HepG2 (cell line): Measurements from ENCODE around the gene DOCK10. TPM values are rescaled to one million over a fixed set of nuclear protein-coding genes. Genes with fewer than 3 reads are reported as not detected.

Experiments used
- ATAC-seq: fragments of 200-7000 bp; cut with Tn5 transposase; 3 replicates; pipeline ENCODE4 v1.9.1; 2020; ENCODE audit warnings: mild to moderate bottlenecking, moderate library complexity
- BruUV-seq: library from RNA; stranded (reverse); fragments of 400-500 nt; replicated peaks from 2 replicates; lab custom pipeline; 2021; lab: Mats Ljungman, UMichigan
- CTCF ChIA-PET: fragments of 300-600 bp; formaldehyde crosslinking; extraction: SDS; loops from one replicate; lab custom pipeline; 2021; ENCODE audit warnings: low total read pairs, inconsistent platforms, low intra/inter-chr PET ratio; lab: Yijun Ruan, JAX
- POLR2A ChIA-PET: fragments of 350-600 bp; sonication (Branson Sonifier 250); formaldehyde crosslinking; loops from one replicate; lab custom pipeline; 2020; ENCODE audit warnings: antibody characterized with exemption, inconsistent platforms; lab: Yijun Ruan, JAX
- DNase-seq: peaks from one replicate; pipeline ENCODE4 v3.0.0-alpha.2; 2015; ENCODE audit warnings: low spot score
- FAIRE-seq: peaks from 3 replicates; lab custom pipeline; 2011; peaks lifted over from hg19 to GRCh38; lab: Jason Lieb, UNC
- H2AFZ ChIP-seq: one replicate; pipeline ENCODE4 v1.6.1; 2011; ENCODE audit warnings: low read length, inconsistent platforms
- H3K27ac ChIP-seq: fragments of 300-600 bp; 3 replicates; pipeline ENCODE4 v1.8.0; 2011; ENCODE audit warnings: mixed run types, mild to moderate bottlenecking, mixed read lengths, low read length, inconsistent platforms; ENCODE audit not compliant: insufficient read depth; ENCODE audit errors: extremely low read length
- H3K27me3 ChIP-seq, 2 experiments: fragments of 200-600 bp in 1 of 2; 2 replicates in 1 of 2; 3 replicates in 1 of 2; pipeline versions ENCODE4 v1.6.0 to v1.8.0; 2011; ENCODE audit warnings: low read length in 2 of 2, mild to moderate bottlenecking in 2 of 2, moderate library complexity in 2 of 2, inconsistent platforms in 1 of 2; ENCODE audit not compliant: insufficient read depth in 2 of 2, control insufficient read depth in 1 of 2
- H3K36me3 ChIP-seq, 2 experiments: fragments of 200-600 bp in 1 of 2; replicated peaks in 1 of 2; 2 replicates in 1 of 2; 3 replicates in 1 of 2; pipeline versions ENCODE4 v1.5.1 to v1.8.0; 2011; ENCODE audit warnings: low read length in 2 of 2, inconsistent platforms in 1 of 2; ENCODE audit not compliant: insufficient read depth in 2 of 2, control insufficient read depth in 1 of 2
- H3K4me1 ChIP-seq: 2 replicates; pipeline ENCODE4 v1.5.1; 2012; ENCODE audit warnings: low read length, inconsistent platforms; ENCODE audit not compliant: insufficient read depth
- H3K4me2 ChIP-seq: 2 replicates; pipeline ENCODE4 v1.6.0; 2011; ENCODE audit warnings: low read depth, low read length, inconsistent platforms
- H3K4me3 ChIP-seq, 3 experiments: fragments of 200-600 bp in 1 of 3; sonication (generic), shearing (Covaris generic) in 1 of 3; replicated peaks in 1 of 3; 2 replicates each; pipeline ENCODE4 v1.5.1; 2011 to 2016; ENCODE audit warnings: low read length in 3 of 3, inconsistent platforms in 2 of 3, low read depth in 2 of 3, mild to moderate bottlenecking in 2 of 3, control low read depth in 1 of 3, mixed read lengths in 1 of 3; ENCODE audit not compliant: insufficient read depth in 1 of 3
- H3K79me2 ChIP-seq: one replicate; pipeline ENCODE4 v1.6.1; 2011; ENCODE audit warnings: low read length, inconsistent platforms; ENCODE audit not compliant: insufficient read depth
- H3K9ac ChIP-seq: 2 replicates; pipeline ENCODE4 v1.6.0; 2011; ENCODE audit warnings: mild to moderate bottlenecking, low read depth, low read length, inconsistent platforms; ENCODE audit not compliant: insufficient read depth
- H3K9me3 ChIP-seq: 2 replicates; pipeline ENCODE4 v1.5.1; 2012; ENCODE audit warnings: mild to moderate bottlenecking, low read length
- H4K20me1 ChIP-seq: 2 replicates; pipeline ENCODE4 v1.6.0; 2011; ENCODE audit warnings: inconsistent platforms, mild to moderate bottlenecking, low read length, moderate library complexity; ENCODE audit not compliant: insufficient read depth
- CBFB ChIP-seq: sonication (generic); formaldehyde crosslinking; IDR thresholded peaks from 2 replicates; pipeline ENCODE4 v1.4.0; 2020; ENCODE audit warnings: missing genetic modification reagents
- JDP2 ChIP-seq: sonication (generic); formaldehyde crosslinking; IDR thresholded peaks from 2 replicates; pipeline ENCODE4 v1.8.1; 2022; ENCODE audit warnings: missing genetic modification reagents, borderline replicate concordance
- NFIB ChIP-seq: sonication (generic); formaldehyde crosslinking; IDR thresholded peaks from 2 replicates; pipeline ENCODE4 v1.9.0; 2021; ENCODE audit warnings: missing genetic modification reagents, mild to moderate bottlenecking, borderline replicate concordance
- RCOR2 ChIP-seq: IDR thresholded peaks from 2 replicates; pipeline ENCODE4 v1.6.1; 2016; ENCODE audit warnings: missing biosample characterization, missing genetic modification reagents
- UBTF ChIP-seq: sonication (generic); formaldehyde crosslinking; IDR thresholded peaks from 2 replicates; pipeline ENCODE4 v1.4.0; 2020; ENCODE audit warnings: mild to moderate bottlenecking, missing genetic modification reagents
- ZBTB14 ChIP-seq: sonication (generic); formaldehyde crosslinking; IDR thresholded peaks from 2 replicates; pipeline ENCODE4 v1.4.0; 2020; ENCODE audit warnings: missing genetic modification reagents
- ZFP37 ChIP-seq: sonication (generic); formaldehyde crosslinking; IDR thresholded peaks from 2 replicates; pipeline ENCODE4 v1.4.0; 2020; ENCODE audit warnings: missing genetic modification reagents, borderline replicate concordance
- ZMAT3 ChIP-seq: sonication (generic); formaldehyde crosslinking; conservative IDR thresholded peaks from 2 replicates; pipeline ENCODE4 v1.7.0; 2021; ENCODE audit warnings: missing genetic modification reagents
- ZNF224 ChIP-seq: sonication (generic); formaldehyde crosslinking; IDR thresholded peaks from 2 replicates; pipeline ENCODE4 v1.5.0; 2020; ENCODE audit warnings: mild to moderate bottlenecking, missing genetic modification reagents
- ZNF556 ChIP-seq: sonication (generic); formaldehyde crosslinking; IDR thresholded peaks from 2 replicates; pipeline ENCODE4 v1.4.0; 2020; ENCODE audit warnings: mild to moderate bottlenecking, missing genetic modification reagents, borderline replicate concordance
- WGBS: methylation state at CpG from one replicate; pipeline ENCODE4 v1.1.6; 2017; ENCODE audit warnings: low lambda C conversion rate; 5-methylcytosine and 5-hydroxymethylcytosine counted together
- in situ Hi-C: cut with HindIII; loops from 2 replicates; pipeline ENCODE4 v1.10.0; 2017; ENCODE audit warnings: low pct_unique_long_range_greater_than_20kb; ENCODE audit not compliant: extremely low pct_ligation_motif_present
- intact Hi-C: fragments of 100-400 bp; cut with micrococcal nuclease; formaldehyde crosslinking; loops from one replicate; pipeline ENCODE4 v1.10.0; 2022; ENCODE audit not compliant: unreplicated experiment
- polyA plus RNA-seq, 8 experiments: library from polyadenylated mRNA; depleted of rRNA in 3 of 8; stranded (reverse) in 7 of 8; unstranded in 1 of 8; fragments of >200 nt; fragmentation: Illumina TruSeq in 4 of 8; extraction: Trizol in 4 of 8; gene quantifications; 2 replicates each; pipeline versions ENCODE4 v1.2.1 to v1.2.3, GENCODE V29; 2011 to 2016; ENCODE audit warnings: low read depth in 4 of 8, missing spikeins in 1 of 8, mixed read lengths in 1 of 8; ENCODE audit not compliant: insufficient read depth in 1 of 8
- total RNA-seq, 5 experiments: library from RNA; depleted of rRNA; stranded (reverse); fragments of >200 nt; fragmentation: Illumina TruSeq; extraction: Trizol; gene quantifications; 2 replicates each; pipeline ENCODE4 v1.2.3, GENCODE V29; 2016; ENCODE audit warnings: low read depth in 1 of 5
- TF ChIP-seq, protein P1 (sequence below): sonication (generic); formaldehyde crosslinking; IDR thresholded peaks from 2 replicates; pipeline ENCODE4 v1.5.0; 2020; ENCODE audit warnings: mild to moderate bottlenecking, missing genetic modification reagents
- TF ChIP-seq, protein P2 (sequence below): sonication (generic); formaldehyde crosslinking; IDR thresholded peaks from 2 replicates; pipeline ENCODE4 v1.4.0; 2020; ENCODE audit warnings: mild to moderate bottlenecking, missing genetic modification reagents
- TF ChIP-seq, protein P3 (sequence below): sonication (generic); formaldehyde crosslinking; conservative IDR thresholded peaks from 2 replicates; pipeline ENCODE4 v1.4.0; 2020; ENCODE audit warnings: missing genetic modification reagents

DOCK10 gene
- total and polyA plus RNA-seq, 2 of the 13 experiments (the other 11 are each of a cell fraction or from before 2014, with no cell fraction given) = not detected

- no peak overlapping the region for H3K4me2 ChIP-seq
- no peak overlapping the region for H3K9ac ChIP-seq
- ATAC-seq (no peak), FAIRE-seq (no peak), DNase-seq (no peak)
- H4K20me1 ChIP-seq = no peaks in the 10 kb centered on the region
- no peaks in the 10 kb centered on the region for H3K36me3 ChIP-seq
- H2AFZ ChIP-seq = no peak overlapping the region
- WGBS = 7% methylated on average over 8 of the region's 8 CpGs
- no peaks in the 10 kb centered on the region for H3K27me3 ChIP-seq
- TF ChIP-seq RCOR2 (CRISPR knock-in tag) = no peak
- TF ChIP-seq, protein P1, sequence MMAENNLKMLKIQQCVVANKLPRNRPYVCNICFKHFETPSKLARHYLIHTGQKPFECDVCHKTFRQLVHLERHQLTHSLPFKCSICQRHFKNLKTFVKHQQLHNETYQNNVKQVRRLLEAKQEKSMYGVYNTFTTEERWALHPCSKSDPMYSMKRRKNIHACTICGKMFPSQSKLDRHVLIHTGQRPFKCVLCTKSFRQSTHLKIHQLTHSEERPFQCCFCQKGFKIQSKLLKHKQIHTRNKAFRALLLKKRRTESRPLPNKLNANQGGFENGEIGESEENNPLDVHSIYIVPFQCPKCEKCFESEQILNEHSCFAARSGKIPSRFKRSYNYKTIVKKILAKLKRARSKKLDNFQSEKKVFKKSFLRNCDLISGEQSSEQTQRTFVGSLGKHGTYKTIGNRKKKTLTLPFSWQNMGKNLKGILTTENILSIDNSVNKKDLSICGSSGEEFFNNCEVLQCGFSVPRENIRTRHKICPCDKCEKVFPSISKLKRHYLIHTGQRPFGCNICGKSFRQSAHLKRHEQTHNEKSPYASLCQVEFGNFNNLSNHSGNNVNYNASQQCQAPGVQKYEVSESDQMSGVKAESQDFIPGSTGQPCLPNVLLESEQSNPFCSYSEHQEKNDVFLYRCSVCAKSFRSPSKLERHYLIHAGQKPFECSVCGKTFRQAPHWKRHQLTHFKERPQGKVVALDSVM (CRISPR knock-in tag) = no peak
- TF ChIP-seq, protein P2, sequence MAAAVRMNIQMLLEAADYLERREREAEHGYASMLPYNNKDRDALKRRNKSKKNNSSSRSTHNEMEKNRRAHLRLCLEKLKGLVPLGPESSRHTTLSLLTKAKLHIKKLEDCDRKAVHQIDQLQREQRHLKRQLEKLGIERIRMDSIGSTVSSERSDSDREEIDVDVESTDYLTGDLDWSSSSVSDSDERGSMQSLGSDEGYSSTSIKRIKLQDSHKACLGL (CRISPR knock-in tag) = no peak
- TF ChIP-seq ZNF556 (CRISPR knock-in tag) = no peak
- TF ChIP-seq ZBTB14 (CRISPR knock-in tag) = no peak
- no peak for TF ChIP-seq ZNF224 (CRISPR knock-in tag)
- TF ChIP-seq UBTF (CRISPR knock-in tag) = no peak
- TF ChIP-seq ZFP37 (CRISPR knock-in tag) = no peak
- no peak for TF ChIP-seq ZMAT3 (CRISPR knock-in tag)
- TF ChIP-seq JDP2 (CRISPR knock-in tag) = no peak
- no peak for TF ChIP-seq CBFB (CRISPR knock-in tag)
- no peak for TF ChIP-seq NFIB (CRISPR knock-in tag)
- TF ChIP-seq, protein P3, sequence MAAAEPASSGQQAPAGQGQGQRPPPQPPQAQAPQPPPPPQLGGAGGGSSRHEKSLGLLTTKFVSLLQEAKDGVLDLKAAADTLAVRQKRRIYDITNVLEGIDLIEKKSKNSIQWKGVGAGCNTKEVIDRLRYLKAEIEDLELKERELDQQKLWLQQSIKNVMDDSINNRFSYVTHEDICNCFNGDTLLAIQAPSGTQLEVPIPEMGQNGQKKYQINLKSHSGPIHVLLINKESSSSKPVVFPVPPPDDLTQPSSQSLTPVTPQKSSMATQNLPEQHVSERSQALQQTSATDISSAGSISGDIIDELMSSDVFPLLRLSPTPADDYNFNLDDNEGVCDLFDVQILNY (CRISPR knock-in tag) = no peak
- H3K4me1 ChIP-seq = no peaks in the 10 kb centered on the region
- in situ Hi-C loops (no loop called here), intact Hi-C loops (no loop called here)
- POLR2A ChIA-PET = no interaction called here
- H3K27ac ChIP-seq = no peak overlapping the region
- H3K79me2 ChIP-seq = no peaks in the 10 kb centered on the region
- no TSS peak for BruUV-seq
- H3K4me3 ChIP-seq = no peak overlapping the region
- CTCF ChIA-PET = no interaction called here
- H3K9me3 ChIP-seq = no peaks in the 10 kb centered on the region
Measured at GRCh38 chr2:224957540-224958461, 84.5 kb downstream of the DOCK10 start.
